WTC11 (cell line): Measurements from ENCODE around the gene SLC38A11. TPM values are rescaled to one million over a fixed set of nuclear protein-coding genes. Genes with fewer than 3 reads are reported as not detected.

Source experiments
- ATAC-seq: fragments of 200-7000 bp; cut with Tn5 transposase; 2 replicates; pipeline ENCODE4 v1.10.0; 2021; ENCODE audit warnings: mild to moderate bottlenecking, moderate library complexity
- CTCF ChIA-PET: fragments of 300-600 bp; sonication (Branson Sonifier 250); formaldehyde crosslinking; loops from one replicate; lab custom pipeline; 2021; ENCODE audit warnings: antibody characterized with exemption; lab: Charles Lee
- POLR2A ChIA-PET: fragments of 350-600 bp; sonication (Branson Sonifier 250); formaldehyde crosslinking; loops from one replicate; lab custom pipeline; 2021; ENCODE audit warnings: antibody characterized with exemption; lab: Charles Lee
- DNase-seq: peaks from one replicate; pipeline ENCODE4 v3.0.0; 2021; ENCODE audit warnings: low spot score
- H3K27ac Mint-ChIP-seq: 2 replicates; pipeline ENCODE4 v1.8.0; 2021; ENCODE audit warnings: mixed read lengths
- H3K27me3 Mint-ChIP-seq: 2 replicates; pipeline ENCODE4 v1.8.0; 2021; ENCODE audit warnings: low read depth, mild to moderate bottlenecking, moderate library complexity, mixed read lengths
- H3K36me3 Mint-ChIP-seq: 2 replicates; pipeline ENCODE4 v1.8.0; 2021; ENCODE audit warnings: mixed read lengths
- H3K4me1 Mint-ChIP-seq: 2 replicates; pipeline ENCODE4 v1.8.0; 2022; ENCODE audit warnings: mixed read lengths
- H3K4me3 Mint-ChIP-seq: 2 replicates; pipeline ENCODE4 v1.8.0; 2021; ENCODE audit warnings: mild to moderate bottlenecking, moderate library complexity, mixed read lengths
- H3K9me3 Mint-ChIP-seq: 2 replicates; pipeline ENCODE4 v1.8.0; 2021; ENCODE audit warnings: mixed read lengths
- AFF4 ChIP-seq: sonication (generic); formaldehyde crosslinking; IDR thresholded peaks from 2 replicates; pipeline ENCODE4 v1.8.1; 2023; ENCODE audit warnings: mild to moderate bottlenecking, missing genetic modification reagents, borderline replicate concordance
- E2F1 ChIP-seq: sonication (generic); formaldehyde crosslinking; IDR thresholded peaks from 2 replicates; pipeline ENCODE4 v1.8.0; 2022; ENCODE audit warnings: mild to moderate bottlenecking, missing genetic modification reagents
- E2F5 ChIP-seq: sonication (generic); formaldehyde crosslinking; IDR thresholded peaks from 2 replicates; pipeline ENCODE4 v1.8.1; 2022; ENCODE audit warnings: mild to moderate bottlenecking, moderate library complexity, missing genetic modification reagents
- ERG ChIP-seq: fragments of 250-450 bp; sonication (Bioruptor Pico); IDR thresholded peaks from 2 replicates; pipeline ENCODE4 v1.8.0; 2021; ENCODE audit warnings: mild to moderate bottlenecking
- ESRRA ChIP-seq: sonication (generic); formaldehyde crosslinking; IDR thresholded peaks from 2 replicates; pipeline ENCODE4 v1.8.1; 2022; ENCODE audit warnings: mild to moderate bottlenecking, missing genetic modification reagents, borderline replicate concordance
- HMGA2 ChIP-seq: fragments of 250-450 bp; sonication (Bioruptor Pico); IDR thresholded peaks from 2 replicates; pipeline ENCODE4 v1.4.0; 2021; ENCODE audit warnings: mild to moderate bottlenecking, moderate library complexity
- MXD4 ChIP-seq: fragments of 250-450 bp; sonication (Bioruptor Pico); IDR thresholded peaks from 2 replicates; pipeline ENCODE4 v1.8.0; 2021; ENCODE audit warnings: mild to moderate bottlenecking, moderate library complexity, borderline replicate concordance
- NR2C2 ChIP-seq: sonication (generic); formaldehyde crosslinking; IDR thresholded peaks from 2 replicates; pipeline ENCODE4 v1.8.0; 2022; ENCODE audit warnings: mild to moderate bottlenecking, missing genetic modification reagents
- NR3C1 ChIP-seq: sonication (generic); formaldehyde crosslinking; conservative IDR thresholded peaks from 2 replicates; pipeline ENCODE4 v1.8.1; 2023; ENCODE audit warnings: low read depth, mild to moderate bottlenecking, missing genetic modification reagents
- OVOL2 ChIP-seq: fragments of 250-450 bp; sonication (Bioruptor Pico); IDR thresholded peaks from 2 replicates; pipeline ENCODE4 v1.9.0; 2021; ENCODE audit warnings: mild to moderate bottlenecking, borderline replicate concordance
- RORB ChIP-seq: fragments of 250-450 bp; sonication (Bioruptor Pico); IDR thresholded peaks from 2 replicates; pipeline ENCODE4 v1.9.0; 2021; ENCODE audit warnings: mild to moderate bottlenecking
- SMAD3 ChIP-seq: sonication (generic); formaldehyde crosslinking; IDR thresholded peaks from 2 replicates; pipeline ENCODE4 v1.8.0; 2022; ENCODE audit warnings: missing genetic modification reagents, mild to moderate bottlenecking, borderline replicate concordance
- SMAD4 ChIP-seq: sonication (generic); formaldehyde crosslinking; IDR thresholded peaks from 2 replicates; pipeline ENCODE4 v1.8.0; 2022; ENCODE audit warnings: mild to moderate bottlenecking, missing genetic modification reagents
- ZNF219 ChIP-seq: sonication (generic); formaldehyde crosslinking; IDR thresholded peaks from 2 replicates; pipeline ENCODE4 v1.8.0; 2023; ENCODE audit warnings: missing genetic modification reagents, mild to moderate bottlenecking, borderline replicate concordance
- ZNF317 ChIP-seq: sonication (generic); formaldehyde crosslinking; IDR thresholded peaks from 2 replicates; pipeline ENCODE4 v1.8.1; 2023; ENCODE audit warnings: low read depth, mild to moderate bottlenecking, moderate library complexity, missing genetic modification reagents, borderline replicate concordance
- ZNF423 ChIP-seq: fragments of 250-450 bp; sonication (Bioruptor Pico); IDR thresholded peaks from 2 replicates; pipeline ENCODE4 v2.1.2; 2022; ENCODE audit warnings: mild to moderate bottlenecking, moderate library complexity
- ZNF671 ChIP-seq: fragments of 250-450 bp; sonication (Bioruptor Pico); IDR thresholded peaks from 2 replicates; pipeline ENCODE4 v1.8.0; 2021; ENCODE audit warnings: mild to moderate bottlenecking
- total RNA-seq: library from RNA; stranded (reverse); gene quantifications from 3 replicates; pipeline ENCODE4 v1.2.3, GENCODE V29; 2021
- TF ChIP-seq, protein P1 (sequence below): sonication (generic); formaldehyde crosslinking; IDR thresholded peaks from 2 replicates; pipeline ENCODE4 v1.8.1; 2023; ENCODE audit warnings: mild to moderate bottlenecking, missing genetic modification reagents
- TF ChIP-seq, protein P2 (sequence below): sonication (generic); formaldehyde crosslinking; conservative IDR thresholded peaks from 2 replicates; pipeline ENCODE4 v1.8.1; 2022; ENCODE audit warnings: mild to moderate bottlenecking, missing genetic modification reagents

SLC38A11 gene
- total RNA-seq, 1 experiment from 2014 or later: not detected

GRCh38 chr2:164934401-164935117 is 20.8 kb downstream of the SLC38A11 start (continued):
- TF ChIP-seq ERG (CRISPR knock-in tag): no peak
- TF ChIP-seq ESRRA (CRISPR knock-in tag): no peak
- TF ChIP-seq RORB (CRISPR knock-in tag): no peak
- TF ChIP-seq HMGA2: no peak
- no peak for TF ChIP-seq ZNF317 (CRISPR knock-in tag)
- TF ChIP-seq E2F1 (CRISPR knock-in tag): no peak
- TF ChIP-seq ZNF671 (CRISPR knock-in tag): no peak
- no peak for TF ChIP-seq ZNF219
- TF ChIP-seq MXD4 (CRISPR knock-in tag): no peak
- no peak for TF ChIP-seq AFF4 (CRISPR knock-in tag)

DNA sequence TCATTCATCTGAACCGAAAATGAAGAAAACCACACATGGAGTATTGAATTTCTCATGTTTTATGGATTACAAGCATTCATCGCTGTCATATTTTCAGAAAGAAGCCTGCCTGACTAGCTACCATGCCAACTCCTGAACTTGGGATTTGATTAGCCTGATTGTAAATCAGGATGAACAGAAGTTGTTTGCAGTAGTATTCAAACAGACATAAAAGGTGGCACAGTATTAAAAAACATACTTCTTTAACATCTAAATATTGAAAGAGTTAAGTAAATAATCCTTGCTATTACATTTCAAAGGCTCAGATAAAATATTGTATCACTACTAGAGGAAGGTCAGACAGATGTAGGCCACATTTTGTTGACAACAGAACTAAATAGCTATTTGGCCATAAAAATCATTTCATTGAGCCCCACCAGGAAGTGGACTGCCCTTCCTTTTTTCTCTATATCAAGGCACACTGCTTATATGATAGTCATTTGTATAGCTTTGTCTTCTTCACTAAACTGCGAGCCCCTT is 21.6 kb downstream of the SLC38A11 start:
- H3K9me3 Mint-ChIP-seq: peaks cover 26% of the 10 kb centered on the region
- no peaks in the 10 kb centered on the region for H3K27me3 Mint-ChIP-seq
- no peak overlapping the region for H3K27ac Mint-ChIP-seq
- CTCF ChIA-PET: no interaction called here
- no peak for ATAC-seq
- TF ChIP-seq, protein P1, sequence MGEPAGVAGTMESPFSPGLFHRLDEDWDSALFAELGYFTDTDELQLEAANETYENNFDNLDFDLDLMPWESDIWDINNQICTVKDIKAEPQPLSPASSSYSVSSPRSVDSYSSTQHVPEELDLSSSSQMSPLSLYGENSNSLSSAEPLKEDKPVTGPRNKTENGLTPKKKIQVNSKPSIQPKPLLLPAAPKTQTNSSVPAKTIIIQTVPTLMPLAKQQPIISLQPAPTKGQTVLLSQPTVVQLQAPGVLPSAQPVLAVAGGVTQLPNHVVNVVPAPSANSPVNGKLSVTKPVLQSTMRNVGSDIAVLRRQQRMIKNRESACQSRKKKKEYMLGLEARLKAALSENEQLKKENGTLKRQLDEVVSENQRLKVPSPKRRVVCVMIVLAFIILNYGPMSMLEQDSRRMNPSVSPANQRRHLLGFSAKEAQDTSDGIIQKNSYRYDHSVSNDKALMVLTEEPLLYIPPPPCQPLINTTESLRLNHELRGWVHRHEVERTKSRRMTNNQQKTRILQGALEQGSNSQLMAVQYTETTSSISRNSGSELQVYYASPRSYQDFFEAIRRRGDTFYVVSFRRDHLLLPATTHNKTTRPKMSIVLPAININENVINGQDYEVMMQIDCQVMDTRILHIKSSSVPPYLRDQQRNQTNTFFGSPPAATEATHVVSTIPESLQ (CRISPR knock-in tag): no peak
- TF ChIP-seq SMAD3 (CRISPR knock-in tag) (no peak), ZNF423 (CRISPR knock-in tag) (no peak), SMAD4 (CRISPR knock-in tag) (no peak), MXD4 (CRISPR knock-in tag) (no peak), NR2C2 (CRISPR knock-in tag) (no peak), E2F5 (CRISPR knock-in tag) (no peak), OVOL2 (CRISPR knock-in tag) (no peak), NR3C1 (CRISPR knock-in tag) (no peak)
- TF ChIP-seq, protein P2, sequence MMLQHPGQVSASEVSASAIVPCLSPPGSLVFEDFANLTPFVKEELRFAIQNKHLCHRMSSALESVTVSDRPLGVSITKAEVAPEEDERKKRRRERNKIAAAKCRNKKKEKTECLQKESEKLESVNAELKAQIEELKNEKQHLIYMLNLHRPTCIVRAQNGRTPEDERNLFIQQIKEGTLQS (CRISPR knock-in tag): no peak
- TF ChIP-seq, all 79 proteins: peak for 0
- H3K4me1 Mint-ChIP-seq: peaks cover 10% of the 10 kb centered on the region; the same call in 1 of the 2 replicates
- POLR2A ChIA-PET: no interaction called here
- H3K36me3 Mint-ChIP-seq: peaks cover 7% of the 10 kb centered on the region
- no peak overlapping the region for H3K4me3 Mint-ChIP-seq
- DNase-seq: no peak
